H1 (cell line): ENCODE measurements around the gene CCDC9B. TPM values are rescaled to one million over a fixed set of nuclear protein-coding genes. Genes with fewer than 3 reads are reported as not detected.

Source experiments
- CTCF ChIA-PET: fragments of 300-600 bp; sonication (Branson Sonifier 250); formaldehyde crosslinking; loops from one replicate; lab custom pipeline; 2021; ENCODE audit not compliant: partially characterized antibody; lab: Charles Lee
- POLR2A ChIA-PET: fragments of 300-600 bp; sonication (Branson Sonifier 250); formaldehyde crosslinking; loops from one replicate; lab custom pipeline; 2021; ENCODE audit warnings: inconsistent platforms; ENCODE audit not compliant: partially characterized antibody; lab: Charles Lee
- DNase-seq, 2 experiments: peaks; one replicate each; pipeline versions ENCODE4 v3.0.0 to v3.0.0-alpha.2; 2010 to 2022; ENCODE audit warnings: low spot score in 2 of 2, low read depth in 1 of 2, mixed read lengths in 1 of 2
- FAIRE-seq: peaks from 2 replicates; lab custom pipeline; 2011; peaks lifted over from hg19 to GRCh38; lab: Jason Lieb, UNC
- H2AFZ ChIP-seq: 2 replicates; pipeline ENCODE4 v1.8.1; 2012; ENCODE audit warnings: low read length, inconsistent platforms
- H2AK5ac ChIP-seq: 2 replicates; pipeline ENCODE4 v1.6.1; 2013; ENCODE audit warnings: low read depth, low read length
- H2BK120ac ChIP-seq: replicated peaks from 2 replicates; pipeline ENCODE3; 2013; ENCODE audit warnings: low read depth, low read length, inconsistent platforms
- H2BK12ac ChIP-seq: 2 replicates; pipeline ENCODE4 v1.6.1; 2013; ENCODE audit warnings: low read depth, low read length
- H2BK15ac ChIP-seq: 2 replicates; pipeline ENCODE4 v1.6.1; 2013; ENCODE audit warnings: low read length
- H2BK20ac ChIP-seq: 2 replicates; pipeline ENCODE4 v1.6.1; 2013; ENCODE audit warnings: low read length
- H2BK5ac ChIP-seq: 2 replicates; pipeline ENCODE4 v1.6.1; 2013; ENCODE audit warnings: low read depth, low read length
- H3K14ac ChIP-seq: 2 replicates; pipeline ENCODE4 v1.6.1; 2013; ENCODE audit warnings: inconsistent platforms; ENCODE audit not compliant: insufficient read length
- H3K18ac ChIP-seq: 2 replicates; pipeline ENCODE4 v1.6.1; 2013; ENCODE audit warnings: low read length; ENCODE audit errors: extremely low read depth
- H3K23ac ChIP-seq: 2 replicates; pipeline ENCODE4 v1.6.1; 2013; ENCODE audit warnings: inconsistent platforms; ENCODE audit not compliant: insufficient read length
- H3K23me2 ChIP-seq: 2 replicates; pipeline ENCODE4 v1.6.1; 2013; ENCODE audit warnings: low read depth, low read length
- H3K27ac ChIP-seq: 2 replicates; pipeline ENCODE4 v1.6.1; 2011; ENCODE audit warnings: low read depth, low read length, inconsistent platforms
- H3K27me3 ChIP-seq, 4 experiments: replicated peaks in 1 of 4; 1 replicate in 1 of 4; 2 replicates in 3 of 4; pipeline versions ENCODE4 v1.6.1 to v1.8.1; 2011 to 2013; ENCODE audit warnings: low read length in 3 of 4, mild to moderate bottlenecking in 3 of 4, inconsistent platforms in 2 of 4, mixed read lengths in 2 of 4, moderate library complexity in 1 of 4; ENCODE audit not compliant: control insufficient read depth in 3 of 4, insufficient read depth in 3 of 4; ENCODE audit errors: extremely low read depth in 1 of 4
- H3K36me3 ChIP-seq, 4 experiments: 2 replicates each; pipeline versions ENCODE4 v1.6.1 to v1.8.1; 2011 to 2013; ENCODE audit warnings: mild to moderate bottlenecking in 4 of 4, low read length in 3 of 4, moderate library complexity in 2 of 4, control low read depth in 1 of 4, inconsistent platforms in 1 of 4; ENCODE audit not compliant: insufficient read depth in 4 of 4, control insufficient read depth in 2 of 4
- H3K4ac ChIP-seq: replicated peaks from 2 replicates; pipeline ENCODE3; 2013; ENCODE audit warnings: low read length, low read depth, mixed read lengths, inconsistent platforms; ENCODE audit not compliant: insufficient read length
- H3K4me1 ChIP-seq, 4 experiments: replicated peaks in 1 of 4; 1 replicate in 1 of 4; 2 replicates in 3 of 4; pipeline versions ENCODE4 v1.6.1 to v1.8.1; 2011 to 2013; ENCODE audit warnings: low read length in 3 of 4, inconsistent platforms in 2 of 4, mixed read lengths in 1 of 4; ENCODE audit not compliant: insufficient read depth in 4 of 4, control insufficient read depth in 3 of 4
- H3K4me2 ChIP-seq, 2 experiments: 2 replicates each; pipeline versions ENCODE4 v1.6.1 to v1.8.1; 2011 to 2013; ENCODE audit warnings: low read depth in 2 of 2, low read length in 2 of 2, control low read depth in 1 of 2, inconsistent platforms in 1 of 2, mild to moderate bottlenecking in 1 of 2; ENCODE audit not compliant: insufficient read depth in 1 of 2
- H3K4me3 ChIP-seq, 4 experiments: fragments of 200-600, 300-600 bp in 1 of 4; sonication (generic), shearing (Covaris generic), sonication (Bioruptor Twin) in 1 of 4; 2 replicates each; pipeline versions ENCODE4 v1.5.1 to v1.8.1; 2011 to 2016; ENCODE audit warnings: low read length in 4 of 4, low read depth in 3 of 4, control low read depth in 2 of 4, inconsistent platforms in 2 of 4, mild to moderate bottlenecking in 2 of 4, mixed read lengths in 1 of 4, moderate library complexity in 1 of 4; ENCODE audit not compliant: insufficient read depth in 2 of 4; ENCODE audit errors: extremely low read depth in 1 of 4
- H3K56ac ChIP-seq: replicated peaks from 2 replicates; pipeline ENCODE3; 2013; ENCODE audit warnings: low read depth, mild to moderate bottlenecking, mixed read lengths, low read length, inconsistent platforms; ENCODE audit not compliant: insufficient read length
- H3K79me1 ChIP-seq: 2 replicates; pipeline ENCODE4 v1.6.1; 2013; ENCODE audit warnings: low read depth, low read length, control low read depth
- H3K79me2 ChIP-seq, 2 experiments: 2 replicates each; pipeline versions ENCODE4 v1.6.1 to v1.8.1; 2012 to 2013; ENCODE audit warnings: low read length in 2 of 2, mild to moderate bottlenecking in 2 of 2, inconsistent platforms in 1 of 2; ENCODE audit not compliant: insufficient read depth in 2 of 2, control insufficient read depth in 1 of 2
- H3K9ac ChIP-seq, 4 experiments: replicated peaks in 1 of 4; 1 replicate in 1 of 4; 2 replicates in 3 of 4; pipeline versions ENCODE4 v1.6.1 to v1.8.1; 2011 to 2013; ENCODE audit warnings: low read depth in 3 of 4, low read length in 3 of 4, control low read depth in 2 of 4, mild to moderate bottlenecking in 2 of 4, moderate library complexity in 2 of 4, inconsistent platforms in 1 of 4; ENCODE audit errors: extremely low read depth in 1 of 4
- H3K9me3 ChIP-seq, 2 experiments: 2 replicates each; pipeline versions ENCODE4 v1.6.1 to v1.8.1; 2012 to 2013; ENCODE audit warnings: mild to moderate bottlenecking in 2 of 2, moderate library complexity in 2 of 2, control low read depth in 1 of 2, inconsistent platforms in 1 of 2, low read depth in 1 of 2, low read length in 1 of 2, mixed read lengths in 1 of 2; ENCODE audit not compliant: insufficient read depth in 2 of 2
- H4K20me1 ChIP-seq, 2 experiments: replicated peaks in 1 of 2; 2 replicates each; pipeline versions ENCODE3 to v1.8.1; 2011 to 2013; ENCODE audit warnings: inconsistent platforms in 2 of 2, low read length in 2 of 2, mild to moderate bottlenecking in 1 of 2; ENCODE audit not compliant: insufficient read depth in 2 of 2, control insufficient read depth in 1 of 2
- H4K5ac ChIP-seq: 2 replicates; pipeline ENCODE4 v1.6.1; 2013; ENCODE audit warnings: low read length, low read depth, mixed read lengths, inconsistent platforms; ENCODE audit not compliant: insufficient read length
- H4K8ac ChIP-seq: 2 replicates; pipeline ENCODE4 v1.8.0; 2013; ENCODE audit warnings: mild to moderate bottlenecking, moderate library complexity, low read length, inconsistent platforms; ENCODE audit not compliant: insufficient read depth; ENCODE audit errors: extremely low read depth
- H4K91ac ChIP-seq: replicated peaks from 2 replicates; pipeline ENCODE3; 2013; ENCODE audit warnings: low read length, mixed read lengths, inconsistent platforms; ENCODE audit not compliant: insufficient read length
- CHD1 ChIP-seq: IDR thresholded peaks from 2 replicates; pipeline ENCODE4 v1.6.1; 2012; ENCODE audit warnings: low read depth, low read length, improper control_type of control experiment
- WGBS, 2 experiments: shearing (Covaris generic) in 1 of 2; methylation state at CpG; one replicate each; pipeline versions ENCODE4 v1.1.6 to v1.1.7; 2013 to 2015; ENCODE audit warnings: low lambda C conversion rate in 2 of 2, mixed read lengths in 2 of 2, inconsistent platforms in 1 of 2, low coverage in 1 of 2, missing lambda C conversion rate in 1 of 2; ENCODE audit not compliant: insufficient replicate concordance in 2 of 2, insufficient coverage in 1 of 2, insufficient read length in 1 of 2; ENCODE audit errors: extremely low coverage in 1 of 2, missing lambda C conversion rate in 1 of 2; 5-methylcytosine and 5-hydroxymethylcytosine counted together
- polyA plus RNA-seq, 7 experiments: library from polyadenylated mRNA; depleted of rRNA in 3 of 7; stranded (reverse) in 5 of 7; unstranded in 2 of 7; fragments of >200 nt in 5 of 7; fragments of 200-250 nt in 2 of 7; gene quantifications; 1 replicate in 5 of 7; 2 replicates in 1 of 7; 4 replicates in 1 of 7; pipeline versions ENCODE4 v1.2.1 to v1.2.3, GENCODE V29; 2011 to 2013; ENCODE audit warnings: missing spikeins in 2 of 7, mixed read lengths in 2 of 7
- total RNA-seq: library from RNA; stranded (reverse); fragmentation: NEBNext Ultra II Directional; extraction: Animal tissue kit (Norgen Biotek cat#: 25700); gene quantifications from 2 replicates; pipeline ENCODE4 v1.2.1, GENCODE V29; 2021

Gene CCDC9B
- total and polyA plus RNA-seq, 2 of the 8 experiments (the other 6 are each of a cell fraction or from before 2014, with no cell fraction given) = 0.45 to 0.78 TPM

DNA sequence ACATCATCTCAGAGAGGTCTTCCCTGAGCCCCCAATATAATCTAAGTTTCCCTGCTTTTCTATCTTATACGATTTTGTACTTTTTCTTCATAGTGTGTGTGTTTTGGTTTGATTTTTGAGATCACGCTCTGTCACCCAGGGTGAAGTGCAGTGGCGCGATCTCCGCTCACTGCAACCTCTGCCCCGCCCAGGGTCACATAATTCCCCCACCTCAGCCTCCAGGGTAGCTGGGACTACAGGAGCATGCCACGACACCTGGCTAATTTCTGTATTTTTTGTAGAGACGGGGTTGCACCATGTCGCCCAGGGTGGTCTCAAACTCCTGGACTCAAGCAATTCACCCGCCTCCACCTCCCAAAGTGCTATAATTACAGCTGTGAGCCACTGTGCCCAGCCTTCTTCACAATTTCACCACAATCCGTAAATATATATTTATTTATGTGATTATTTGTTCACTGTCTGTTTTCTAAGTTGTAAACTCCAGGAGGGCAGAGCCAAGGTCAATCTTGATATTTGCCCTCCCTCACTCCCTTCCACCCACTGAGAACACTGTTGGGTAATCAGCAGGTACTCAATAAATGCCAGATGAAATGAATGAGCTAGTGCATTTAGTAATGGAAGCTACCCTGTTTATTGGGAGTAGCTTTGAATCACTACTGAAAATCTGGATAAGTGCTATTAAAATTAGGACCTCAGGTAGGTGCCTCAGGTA is 41.2 kb upstream of the CCDC9B start:
- no peaks in the 10 kb centered on the region for H3K27me3 ChIP-seq
- peaks cover 10% of the 10 kb centered on the region for H3K79me1 ChIP-seq
- no peak overlapping the region for H2BK120ac ChIP-seq
- H3K14ac ChIP-seq = no peak overlapping the region
- H2AFZ ChIP-seq = peak overlapping the region; percentile 98
- DNase-seq (no peak), FAIRE-seq (no peak)
- H3K56ac ChIP-seq = no peak overlapping the region
- peak overlapping the region; percentile 10; the same call in 1 of the 2 replicates for H2BK20ac ChIP-seq
- peaks cover 0 to 2% of the 10 kb centered on the region in 2 experiments; a peak in 1 of 4 replicates for H3K9me3 ChIP-seq
- H3K18ac ChIP-seq = no peak overlapping the region; the same call in 1 of the 2 replicates
- peaks cover 0 to 24% of the 10 kb centered on the region in 2 experiments; a peak in 3 of 4 replicates for H3K79me2 ChIP-seq
- H3K9ac ChIP-seq = peak overlapping the region in 2 of 4 experiments; percentile 0 to 32; a peak in 1 of 7 replicates
- peak overlapping the region; percentile 71; the same call in 1 of the 2 replicates for H2BK12ac ChIP-seq
- no peak overlapping the region for H2AK5ac ChIP-seq
- WGBS, 2 experiments = 82% methylated on average over 11 of the region's 11 CpGs; no CpG with 5 or more reads in 1 of the 2 experiments
- no peak overlapping the region for H4K8ac ChIP-seq
- ChIA-PET POLR2A (interaction anchor here (0.8 to 4.0 kb wide), 25 partner anchors 9 to 124 kb away, joined by 3 to 24 read pairs (median 3); partner anchors contain the start of genes BAHD1 and IVD), CTCF (interaction anchor here (0.8 to 5.1 kb wide), 7 partner anchors 10 to 71 kb away, joined by 3 to 49 read pairs (median 3); no protein-coding TSS in a partner anchor)
- H3K23me2 ChIP-seq = peaks cover 6% of the 10 kb centered on the region; the same call in 1 of the 2 replicates
- H3K23ac ChIP-seq = no peak overlapping the region
- H3K4me3 ChIP-seq = peak overlapping the region in 3 of 4 experiments; percentile 7 to 88 (median 14); a peak in 3 of 8 replicates
- H3K4ac ChIP-seq = no peak overlapping the region
- H3K36me3 ChIP-seq = peaks cover 9 to 21% (median 10%) of the 10 kb centered on the region in 4 experiments
- H4K5ac ChIP-seq = peak overlapping the region; percentile 37
- H4K20me1 ChIP-seq = peaks cover 0 to 2% of the 10 kb centered on the region in 2 experiments
- H4K91ac ChIP-seq = peak overlapping the region; percentile 23
- no peak for TF ChIP-seq CHD1
- peaks cover 2 to 8% (median 4%) of the 10 kb centered on the region in 4 experiments; a peak in 4 of 7 replicates for H3K4me1 ChIP-seq
- 0 out of 2 replicates have a peak overlapping the region, but pooled peaks have one; percentile 33 for H2BK15ac ChIP-seq
- H3K4me2 ChIP-seq = peak overlapping the region; percentile 75 to 91; a peak in 3 of 4 replicates
- H3K27ac ChIP-seq = peak overlapping the region; percentile 21; the same call in 1 of the 2 replicates
- H2BK5ac ChIP-seq = peak overlapping the region; percentile 12; the same call in 1 of the 2 replicates
